Mucosa of rectum (tissue), 2 donors: ENCODE data around the gene FAM168B.
"Not testable (repeated sequence)": the region's sequence is repeated elsewhere in the genome, so short reads cannot be mapped to it uniquely, and the experiment has no call there.

Experiments used
- H3K27ac ChIP-seq, 2 donors: one replicate each; pipeline ENCODE4 v1.7.0; 2013; ENCODE audit warnings: inconsistent platforms in 2 of 2, low read depth in 2 of 2, low read length in 2 of 2
- H3K27me3 ChIP-seq, 2 donors: one replicate each; pipeline ENCODE4 v1.7.0; 2013; ENCODE audit warnings: low read length in 2 of 2; ENCODE audit not compliant: control insufficient read depth in 2 of 2, insufficient read depth in 2 of 2
- H3K36me3 ChIP-seq, 2 donors: one replicate each; pipeline ENCODE4 v1.7.0; 2013; ENCODE audit warnings: low read length in 2 of 2; ENCODE audit not compliant: control insufficient read depth in 2 of 2, insufficient read depth in 2 of 2
- H3K4me1 ChIP-seq, 2 donors: one replicate each; pipeline ENCODE4 v1.7.0; 2013; ENCODE audit warnings: low read length in 2 of 2, mild to moderate bottlenecking in 1 of 2; ENCODE audit not compliant: control insufficient read depth in 2 of 2, insufficient read depth in 2 of 2
- H3K4me3 ChIP-seq, 2 donors: one replicate each; pipeline ENCODE4 v1.7.0; 2013; ENCODE audit warnings: low read length in 2 of 2
- H3K9ac ChIP-seq, 2 donors: one replicate each; pipeline ENCODE4 v1.7.0; 2013; ENCODE audit warnings: low read length in 2 of 2, low read depth in 1 of 2, mild to moderate bottlenecking in 1 of 2
- H3K9me3 ChIP-seq, 2 donors: one replicate each; pipeline ENCODE4 v1.7.0; 2013; ENCODE audit warnings: low read length in 2 of 2; ENCODE audit not compliant: control insufficient read depth in 2 of 2
- donor health status: healthy.
- donor health status: Normal muscosa, but diverticular disease.

FAM168B gene

DNA sequence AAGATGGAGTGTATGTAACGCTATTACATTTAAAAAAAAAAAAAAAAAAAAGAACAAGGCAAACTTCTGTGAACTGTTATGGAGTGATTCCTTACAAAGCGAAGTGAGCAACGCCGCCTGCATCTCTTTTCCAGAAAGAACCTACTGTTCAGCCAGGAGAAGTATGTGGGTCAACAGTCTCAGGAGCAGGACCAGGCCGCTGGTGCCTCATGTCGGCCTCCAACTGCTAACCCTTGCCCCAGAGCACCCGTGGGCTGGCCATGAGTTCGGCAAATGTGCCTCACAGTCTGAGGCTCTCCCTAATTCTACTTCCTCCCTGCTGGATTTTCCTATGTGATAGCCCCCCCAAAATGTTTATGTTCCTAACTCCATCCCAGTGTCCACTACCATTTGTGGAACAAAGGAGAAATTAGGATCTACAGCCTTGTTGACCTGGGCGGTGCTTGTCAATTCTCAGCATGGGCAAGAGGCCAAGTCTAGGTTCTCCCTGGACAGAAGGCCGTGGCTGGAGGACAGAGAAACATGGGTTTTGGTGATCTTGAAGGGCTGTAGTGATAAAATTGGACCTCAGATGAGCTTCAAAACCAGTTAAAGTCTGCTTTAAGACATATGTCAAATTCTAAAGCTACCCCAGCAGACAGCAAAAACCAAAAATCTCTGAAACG lies 15.9 kb downstream of the FAM168B start:
- Histone ChIP-seq H3K36me3 (peaks cover 46 to 73% of the 10 kb centered on the region in 2 donors), H3K27ac (no peak overlapping the region), H3K4me3 (no peak overlapping the region), H3K9ac (no peak overlapping the region), H3K4me1 (no peaks in the 10 kb centered on the region), H3K27me3 (no peaks in the 10 kb centered on the region), H3K9me3 (no peaks in the 10 kb centered on the region)

DNA sequence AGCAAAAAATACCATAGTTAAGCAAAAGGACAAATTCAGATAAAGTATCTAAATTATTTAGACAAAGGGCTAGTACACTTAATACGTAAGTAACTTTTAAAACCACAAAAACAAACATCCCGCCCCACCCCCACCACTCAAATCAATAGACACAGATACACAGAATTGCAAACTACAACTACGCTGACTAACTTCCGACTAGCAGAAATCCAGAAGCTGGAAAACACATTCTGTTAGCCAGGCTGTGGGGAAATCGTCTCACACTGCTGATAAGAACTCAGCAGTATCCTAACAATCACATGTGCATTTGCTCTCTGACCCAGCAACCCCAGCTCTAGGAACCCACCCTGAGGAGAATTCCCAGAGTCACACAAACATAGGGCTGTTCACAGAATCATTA lies 16.6 kb downstream of the FAM168B start:
- Histone ChIP-seq H3K27ac (no peak overlapping the region), H3K9ac (no peak overlapping the region), H3K27me3 (no peaks in the 10 kb centered on the region), H3K4me1 (no peaks in the 10 kb centered on the region), H3K4me3 (no peak overlapping the region), H3K9me3 (no peaks in the 10 kb centered on the region), H3K36me3 (peaks cover 43 to 70% of the 10 kb centered on the region in 2 donors)

DNA sequence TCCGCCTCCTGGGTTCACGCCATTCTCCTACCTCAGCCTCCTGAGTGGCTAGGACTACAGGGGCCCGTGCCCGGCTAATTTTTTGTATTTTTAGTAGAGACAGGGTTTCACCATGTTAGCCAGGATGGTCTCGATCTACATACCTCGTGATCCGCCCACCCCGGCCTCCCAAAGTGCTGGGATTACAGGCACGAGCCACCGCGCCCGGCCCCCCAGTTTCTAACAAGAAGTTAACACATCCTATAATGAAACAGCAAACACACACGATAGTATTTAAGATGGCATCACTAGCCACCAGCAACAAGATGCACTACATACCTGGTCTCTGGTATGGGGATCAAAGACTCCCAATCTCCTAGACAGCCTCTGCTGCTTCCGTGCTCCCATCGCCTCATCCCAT lies 17.7 kb downstream of the FAM168B start:
- not testable (repeated sequence) for H3K4me3 ChIP-seq, H3K9ac ChIP-seq, H3K4me1 ChIP-seq, H3K9me3 ChIP-seq, H3K27me3 ChIP-seq, H3K27ac ChIP-seq
- H3K36me3 ChIP-seq, result peaks cover 39 to 71% of the 10 kb centered on the region in 2 donors

DNA sequence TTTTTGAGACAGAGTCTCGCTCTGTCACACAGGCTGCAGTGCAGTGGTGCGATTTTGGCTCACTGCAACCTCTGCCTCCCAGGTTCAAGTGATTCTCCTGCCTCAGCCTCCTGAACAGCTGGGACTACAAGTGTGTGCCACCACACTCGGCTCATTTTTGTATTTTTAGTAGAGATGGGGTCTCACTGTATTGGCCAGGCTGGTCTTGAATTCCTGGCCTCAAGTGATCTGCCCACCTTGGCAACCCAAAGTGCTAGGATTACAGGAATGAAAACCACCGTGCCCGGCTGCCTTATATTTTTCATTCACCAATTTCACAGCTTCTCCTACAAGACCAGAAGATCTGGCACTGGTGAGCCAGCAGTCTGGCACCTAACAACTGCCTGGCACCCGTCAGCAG lies 25.1 kb downstream of the FAM168B start:
- H3K36me3 ChIP-seq, result peaks cover 29 to 50% of the 10 kb centered on the region in 2 donors
- not testable (repeated sequence) for H3K4me3 ChIP-seq, H3K27ac ChIP-seq, H3K4me1 ChIP-seq, H3K27me3 ChIP-seq, H3K9me3 ChIP-seq, H3K9ac ChIP-seq

DNA sequence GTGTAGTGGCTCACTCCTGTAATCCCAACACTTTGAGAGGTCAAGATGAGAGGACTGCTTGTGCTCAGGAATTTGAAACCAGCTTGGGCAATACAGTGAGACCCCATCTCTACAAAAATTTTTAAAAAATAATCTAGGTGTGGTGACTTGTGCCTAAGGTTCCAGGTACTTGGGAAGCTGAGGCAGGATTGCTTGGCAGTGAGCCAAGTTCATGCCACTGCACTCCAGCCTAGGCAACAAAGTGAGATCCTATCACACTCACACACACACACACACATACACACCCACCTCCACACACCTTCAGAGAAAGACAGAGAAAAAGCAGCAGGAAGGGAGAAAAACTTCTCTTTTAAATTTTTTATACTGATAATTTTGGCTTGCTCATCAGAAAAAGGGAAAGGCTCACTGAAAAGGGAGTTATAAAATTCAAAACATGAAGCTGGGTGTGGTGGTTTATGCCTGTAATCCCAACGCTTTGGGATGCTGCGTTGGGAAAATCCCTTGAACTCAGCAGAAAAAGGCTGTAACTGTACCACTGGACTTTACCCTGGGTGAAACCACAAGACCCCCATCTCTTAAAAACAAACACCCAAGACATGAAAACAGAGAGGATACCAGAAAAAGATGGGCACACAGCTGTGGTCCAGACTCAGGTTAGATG lies 25.7 kb downstream of the FAM168B start:
- H3K4me1 ChIP-seq, result no peaks in the 10 kb centered on the region
- peaks cover 33 to 52% of the 10 kb centered on the region in 2 donors for H3K36me3 ChIP-seq
- no peaks in the 10 kb centered on the region for H3K27me3 ChIP-seq
- H3K9ac ChIP-seq, result no peak overlapping the region
- H3K4me3 ChIP-seq, result no peak overlapping the region
- no peaks in the 10 kb centered on the region for H3K9me3 ChIP-seq
- H3K27ac ChIP-seq, result no peak overlapping the region

DNA sequence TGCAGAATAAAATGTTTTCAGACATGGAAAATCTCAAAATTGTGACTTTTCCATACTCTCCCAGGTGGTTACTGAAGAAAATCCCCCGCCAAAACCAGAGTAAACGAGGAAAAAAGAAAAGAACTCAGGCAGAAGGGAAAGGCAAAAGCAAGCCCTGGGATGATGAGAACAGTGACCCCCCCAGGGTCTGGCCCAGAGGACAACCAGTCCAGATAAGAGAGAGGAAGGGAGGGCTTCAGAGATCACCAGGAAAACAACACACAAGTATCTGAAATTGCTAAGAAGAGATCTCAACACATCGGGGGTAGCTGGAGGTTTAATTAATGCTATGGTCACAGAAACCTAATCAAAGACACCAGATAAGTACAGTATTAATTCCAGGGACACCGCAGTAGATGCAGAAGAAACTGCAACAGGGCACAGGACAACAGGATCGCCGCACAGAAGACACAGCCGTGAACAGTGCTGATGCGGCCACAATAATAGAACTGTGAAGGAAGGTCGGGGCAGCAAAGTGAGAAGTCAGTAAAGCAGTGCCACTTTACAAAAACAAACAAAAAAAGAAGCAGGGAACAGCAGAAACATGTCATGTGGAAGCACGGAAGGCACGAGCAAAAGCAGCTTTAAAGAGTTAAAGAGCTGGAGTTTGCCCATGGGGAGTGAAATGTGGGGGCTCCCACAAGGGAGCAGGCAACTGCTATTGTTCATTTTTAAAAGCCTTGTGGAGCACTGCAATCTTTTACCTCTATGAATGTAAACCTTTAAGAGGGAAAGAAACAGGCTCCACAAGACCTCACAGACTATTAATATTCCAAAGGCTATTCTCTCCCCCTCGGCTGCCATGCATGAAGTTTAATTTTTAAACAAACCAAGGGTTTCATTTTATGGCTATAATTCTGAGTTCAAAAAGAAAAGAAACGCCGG lies 28.4 kb downstream of the FAM168B start:
- Histone ChIP-seq H3K36me3 (peaks cover 21 to 35% of the 10 kb centered on the region in 2 donors), H3K27me3 (no peaks in the 10 kb centered on the region), H3K9ac (no peak overlapping the region), H3K9me3 (no peaks in the 10 kb centered on the region), H3K4me3 (no peak overlapping the region), H3K4me1 (no peaks in the 10 kb centered on the region), H3K27ac (no peak overlapping the region)

DNA sequence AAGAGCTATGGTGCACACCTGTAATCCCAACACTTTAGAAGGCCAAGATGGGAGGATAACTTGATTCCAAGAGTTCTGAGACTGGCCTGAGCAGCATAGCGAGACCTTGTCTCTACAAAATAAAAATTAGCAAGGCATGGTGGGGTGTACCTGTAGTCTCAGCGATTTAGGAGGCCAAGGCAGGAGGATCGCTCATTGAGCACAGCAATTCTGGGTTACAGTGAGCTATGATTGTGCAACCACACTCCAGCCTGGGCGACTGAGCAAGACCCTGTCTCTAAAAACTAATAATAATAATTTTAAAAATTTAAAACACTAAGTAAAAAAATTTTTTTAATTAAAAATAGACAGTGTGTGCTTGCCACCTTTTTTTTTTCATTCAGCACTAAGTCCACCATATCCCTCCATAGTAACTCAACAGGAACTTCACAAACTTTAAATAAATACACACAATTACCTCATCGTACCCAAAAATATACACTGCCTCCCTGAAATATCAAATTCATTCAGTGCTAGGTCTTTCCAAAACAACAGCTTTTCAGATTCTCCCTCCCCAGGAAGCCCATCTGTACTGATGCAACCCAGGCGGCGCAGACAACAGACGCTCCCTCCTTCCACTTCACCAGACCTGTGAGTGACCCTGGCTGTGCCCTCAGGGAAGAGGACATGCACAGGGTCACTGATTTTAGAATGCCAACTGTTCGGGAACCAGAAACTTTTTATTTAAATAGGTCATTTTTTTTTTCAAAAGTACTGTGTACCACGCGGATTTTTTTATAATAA lies 29.6 kb downstream of the FAM168B start:
- Histone ChIP-seq H3K4me1 (no peaks in the 10 kb centered on the region), H3K4me3 (no peak overlapping the region), H3K9ac (no peak overlapping the region), H3K36me3 (peaks cover 17 to 37% of the 10 kb centered on the region in 2 donors), H3K27me3 (no peaks in the 10 kb centered on the region), H3K27ac (no peak overlapping the region), H3K9me3 (no peaks in the 10 kb centered on the region)

DNA sequence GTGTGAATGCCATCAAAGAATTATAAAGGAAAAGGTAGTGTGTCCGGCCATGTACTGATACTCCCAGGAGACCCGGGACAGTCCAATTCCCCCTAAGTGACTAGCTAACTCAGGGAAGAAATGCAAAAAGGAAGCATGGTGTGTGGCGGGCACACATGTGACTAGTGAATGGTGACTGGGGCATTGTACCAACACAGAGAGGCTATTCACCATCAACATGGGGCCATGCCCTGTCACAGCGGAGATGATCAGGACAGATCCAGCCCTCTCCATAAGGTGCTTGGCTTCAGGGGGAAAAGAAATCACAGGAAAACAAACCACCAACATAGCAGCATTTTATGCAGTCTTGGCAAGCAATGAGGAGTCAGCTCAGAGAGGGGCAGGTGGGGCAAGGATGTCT lies 34.3 kb downstream of the FAM168B start:
- H3K4me1 ChIP-seq, result no peaks in the 10 kb centered on the region
- H3K27ac ChIP-seq, result no peak overlapping the region
- no peak overlapping the region for H3K9ac ChIP-seq
- peaks cover 44 to 58% of the 10 kb centered on the region in 2 donors for H3K36me3 ChIP-seq
- H3K9me3 ChIP-seq, result no peaks in the 10 kb centered on the region
- no peak overlapping the region for H3K4me3 ChIP-seq
- H3K27me3 ChIP-seq, result no peaks in the 10 kb centered on the region

DNA sequence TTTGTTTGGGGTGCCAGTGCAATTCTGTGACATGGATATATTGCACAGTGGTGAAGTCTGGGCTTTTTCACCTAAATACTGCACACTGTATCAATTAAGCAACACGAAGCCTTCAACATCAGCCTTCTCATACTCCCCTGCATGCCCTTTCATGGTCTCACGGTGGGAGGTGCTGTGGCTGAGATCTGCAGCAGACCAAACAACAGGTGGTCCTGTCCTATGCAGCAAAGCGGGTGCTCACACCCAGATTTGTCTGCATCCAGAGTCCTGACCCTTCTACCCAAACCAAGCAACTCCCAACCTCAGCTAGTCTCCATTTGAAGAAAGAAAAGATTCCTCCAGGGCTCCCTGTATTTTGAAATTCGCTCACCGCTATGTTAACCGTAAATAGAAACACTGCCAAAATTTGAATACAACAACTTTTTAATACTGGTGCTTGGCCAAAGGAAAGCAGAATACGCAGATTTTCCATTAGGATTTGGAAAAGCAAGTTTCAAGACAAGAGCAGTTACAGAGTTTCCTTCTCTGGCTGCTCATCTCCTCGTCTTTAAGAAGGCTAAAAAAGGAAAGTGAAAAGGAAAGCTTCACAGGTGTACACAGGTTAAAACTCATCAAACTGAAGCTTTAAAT lies 34.9 kb downstream of the FAM168B start:
- Histone ChIP-seq H3K4me1 (no peaks in the 10 kb centered on the region), H3K27me3 (no peaks in the 10 kb centered on the region), H3K36me3 (peaks cover 44 to 56% of the 10 kb centered on the region in 2 donors), H3K9me3 (no peaks in the 10 kb centered on the region), H3K9ac (no peak overlapping the region), H3K4me3 (no peak overlapping the region), H3K27ac (no peak overlapping the region)
